Measurements from ENCODE around the gene FBXW2. TPM values are rescaled to one million over a fixed set of nuclear protein-coding genes. Genes with fewer than 3 reads are reported as not detected.

The FBXW2 gene
- total RNA-seq, 2 donors from 2014 or later, result 16.6 to 19.1 TPM

GRCh38 chr9:120768247-120768646, 25.0 kb downstream of the FBXW2 start:
- no peak for ATAC-seq
- no peaks in the 10 kb centered on the region for H3K4me1 ChIP-seq
- H3K27ac ChIP-seq, result no peak overlapping the region
- H3K9me3 ChIP-seq, result no peaks in the 10 kb centered on the region
- TF ChIP-seq, protein P1, sequence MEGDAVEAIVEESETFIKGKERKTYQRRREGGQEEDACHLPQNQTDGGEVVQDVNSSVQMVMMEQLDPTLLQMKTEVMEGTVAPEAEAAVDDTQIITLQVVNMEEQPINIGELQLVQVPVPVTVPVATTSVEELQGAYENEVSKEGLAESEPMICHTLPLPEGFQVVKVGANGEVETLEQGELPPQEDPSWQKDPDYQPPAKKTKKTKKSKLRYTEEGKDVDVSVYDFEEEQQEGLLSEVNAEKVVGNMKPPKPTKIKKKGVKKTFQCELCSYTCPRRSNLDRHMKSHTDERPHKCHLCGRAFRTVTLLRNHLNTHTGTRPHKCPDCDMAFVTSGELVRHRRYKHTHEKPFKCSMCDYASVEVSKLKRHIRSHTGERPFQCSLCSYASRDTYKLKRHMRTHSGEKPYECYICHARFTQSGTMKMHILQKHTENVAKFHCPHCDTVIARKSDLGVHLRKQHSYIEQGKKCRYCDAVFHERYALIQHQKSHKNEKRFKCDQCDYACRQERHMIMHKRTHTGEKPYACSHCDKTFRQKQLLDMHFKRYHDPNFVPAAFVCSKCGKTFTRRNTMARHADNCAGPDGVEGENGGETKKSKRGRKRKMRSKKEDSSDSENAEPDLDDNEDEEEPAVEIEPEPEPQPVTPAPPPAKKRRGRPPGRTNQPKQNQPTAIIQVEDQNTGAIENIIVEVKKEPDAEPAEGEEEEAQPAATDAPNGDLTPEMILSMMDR (IDR thresholded peaks at IDR 0.05), result no peak
- TF ChIP-seq POLR2A (IDR thresholded peaks at IDR 0.05), result no peak
- H3K4me3 ChIP-seq, result no peak overlapping the region
- H3K36me3 ChIP-seq (replicated peaks in 1 of 2; ENCODE audit: insufficient read depth in 1 of 2, low read depth in 2 of 2), result peaks cover 0 to 9% of the 10 kb centered on the region in 2 donors
- intact Hi-C loops (cut with DNase I), result loop anchor here (10.0 kb wide), 1 partner anchor 287 kb away; the partner anchor contains the start of gene C5
- DNase-seq, result no peak
- H3K27me3 ChIP-seq, result no peaks in the 10 kb centered on the region
- 94% methylated on average over 4 of the region's 4 CpGs for WGBS, 2 donors

- ATAC-seq (no peak), DNase-seq (no peak)
- intact Hi-C loops (cut with DNase I), result loop anchor here (10.0 kb wide), 1 partner anchor 287 kb away; the partner anchor contains the start of gene C5
- H3K27me3 ChIP-seq, result no peaks in the 10 kb centered on the region
- TF ChIP-seq, protein P1 (IDR thresholded peaks at IDR 0.05), result no peak
- no peak for TF ChIP-seq POLR2A (IDR thresholded peaks at IDR 0.05)
- H3K4me1 ChIP-seq, result no peaks in the 10 kb centered on the region
- H3K27ac ChIP-seq, result no peak overlapping the region
- WGBS, 2 donors, result 46 to 62% methylated on average over 3 of the region's 3 CpGs
- no peak overlapping the region for H3K4me3 ChIP-seq
- H3K36me3 ChIP-seq (replicated peaks in 1 of 2; ENCODE audit: insufficient read depth in 1 of 2, low read depth in 2 of 2), result peaks cover 0 to 9% of the 10 kb centered on the region in 2 donors
- no peaks in the 10 kb centered on the region for H3K9me3 ChIP-seq
These were observed 25.8 kb downstream of the FBXW2 start for GRCh38 chr9:120767451-120767850.

- no peaks in the 10 kb centered on the region for H3K27me3 ChIP-seq
- ATAC-seq (no peak), DNase-seq (no peak)
- WGBS, 2 donors, result 92 to 96% methylated on average over 1 of the region's 1 CpG
- peaks cover 0 to 9% of the 10 kb centered on the region in 2 donors for H3K36me3 ChIP-seq (replicated peaks in 1 of 2; ENCODE audit: insufficient read depth in 1 of 2, low read depth in 2 of 2)
- intact Hi-C loops (cut with DNase I), result loop anchor here (10.0 kb wide), 1 partner anchor 289 kb away; the partner anchor contains the start of gene C5
- no peaks in the 10 kb centered on the region for H3K4me1 ChIP-seq
- TF ChIP-seq, protein P1 (IDR thresholded peaks at IDR 0.05), result no peak
- no peak for TF ChIP-seq POLR2A (IDR thresholded peaks at IDR 0.05)
- no peak overlapping the region for H3K4me3 ChIP-seq
- H3K27ac ChIP-seq, result no peak overlapping the region
- H3K9me3 ChIP-seq, result no peaks in the 10 kb centered on the region
These were observed 27.2 kb downstream of the FBXW2 start for GRCh38 chr9:120765910-120766425.

GRCh38 chr9:120764476-120764875, 28.7 kb downstream of the FBXW2 start:
- Histone ChIP-seq H3K9me3 (no peaks in the 10 kb centered on the region), H3K27ac (no peak overlapping the region), H3K36me3 (replicated peaks in 1 of 2; ENCODE audit: insufficient read depth in 1 of 2, low read depth in 2 of 2) (peaks cover 0 to 7% of the 10 kb centered on the region in 2 donors), H3K4me3 (no peak overlapping the region), H3K4me1 (no peaks in the 10 kb centered on the region), H3K27me3 (no peaks in the 10 kb centered on the region)
- no peak for ATAC-seq
- WGBS, 2 donors, result 80 to 88% methylated on average over 5 to 11 of the region's 11 CpGs
- no peak for DNase-seq
- intact Hi-C loops (cut with DNase I), result loop anchor here (10.0 kb wide), 1 partner anchor 290 kb away; the partner anchor contains the start of gene C5
- TF ChIP-seq, protein P1 (IDR thresholded peaks at IDR 0.05), result no peak
- no peak for TF ChIP-seq POLR2A (IDR thresholded peaks at IDR 0.05)

DNA sequence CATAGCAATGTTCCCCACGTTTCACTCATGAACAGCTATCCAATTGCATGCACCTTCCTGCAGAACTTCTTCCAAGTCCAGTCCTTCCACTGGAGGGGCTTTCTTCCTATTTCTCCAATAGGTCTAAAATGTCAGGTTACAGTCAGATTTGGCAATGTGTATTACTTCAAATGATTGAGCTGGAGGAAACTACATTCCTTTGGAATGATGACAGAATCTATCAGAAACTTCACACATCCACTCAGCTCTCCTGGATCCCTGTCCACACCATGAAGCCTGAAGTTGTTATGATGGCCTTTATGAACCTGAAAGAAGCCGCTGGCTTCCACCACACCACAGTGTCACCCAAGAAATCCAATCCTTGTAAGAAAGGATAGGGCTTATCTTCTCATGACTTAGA, 32.2 kb downstream of the FBXW2 start:
- H3K36me3 ChIP-seq (replicated peaks in 1 of 2; ENCODE audit: insufficient read depth in 1 of 2, low read depth in 2 of 2), result peaks cover 0 to 4% of the 10 kb centered on the region in 2 donors

More for the DNA sequence above, 32.2 kb downstream of the FBXW2 start:
- TF ChIP-seq, protein P1 (IDR thresholded peaks at IDR 0.05), result no peak
- TF ChIP-seq POLR2A (IDR thresholded peaks at IDR 0.05), result no peak
- Histone ChIP-seq H3K9me3 (no peaks in the 10 kb centered on the region), H3K27me3 (no peaks in the 10 kb centered on the region), H3K4me3 (no peak overlapping the region), H3K4me1 (no peaks in the 10 kb centered on the region), H3K27ac (no peak overlapping the region)
- ATAC-seq (no peak), DNase-seq (no peak)
- WGBS, 2 donors, result 78 to 89% methylated on average over 2 of the region's 2 CpGs
- intact Hi-C loops (cut with DNase I), result loop anchor here (10.0 kb wide), 1 partner anchor 294 kb away; the partner anchor contains the start of gene C5
